ENCODE data around the gene ZBTB5.
"Not testable (repeated sequence)": the region's sequence is repeated elsewhere in the genome, so short reads cannot be mapped to it uniquely, and the experiment has no call there.

Gene ZBTB5

GRCh38 chr9:37486616-37487548, 21.6 kb upstream of the ZBTB5 start:
- H3K36me3 ChIP-seq (ENCODE audit: control insufficient read depth, insufficient read depth, low read length), result peaks cover 16% of the 10 kb centered on the region
- peak overlapping the region; percentile 78 for H3K4me3 ChIP-seq (ENCODE audit: insufficient read depth, low read depth, low read length, poor library complexity, severe bottlenecking)
- H3K4me1 ChIP-seq (ENCODE audit: control insufficient read depth, insufficient read depth, low read length, poor library complexity, severe bottlenecking), result peaks cover 19% of the 10 kb centered on the region
- peak overlapping the region; percentile 66 for H3K27ac ChIP-seq (ENCODE audit: insufficient read depth, low read length, poor library complexity, severe bottlenecking)
- no peaks in the 10 kb centered on the region for H3K9me3 ChIP-seq (ENCODE audit: control insufficient read depth, low read length)
- DNase-seq, result no peak
- H3K27me3 ChIP-seq (replicated peaks; ENCODE audit: control insufficient read depth, insufficient read depth, low read length, poor library complexity, severe bottlenecking), result no peaks in the 10 kb centered on the region

- Histone ChIP-seq H3K9me3 (ENCODE audit: control insufficient read depth, low read length) (no peaks in the 10 kb centered on the region), H3K27me3 (replicated peaks; ENCODE audit: control insufficient read depth, insufficient read depth, low read length, poor library complexity, severe bottlenecking) (no peaks in the 10 kb centered on the region), H3K4me3 (ENCODE audit: insufficient read depth, low read depth, low read length, poor library complexity, severe bottlenecking) (peak overlapping the region; percentile 78), H3K36me3 (ENCODE audit: control insufficient read depth, insufficient read depth, low read length) (peaks cover 13% of the 10 kb centered on the region), H3K27ac (ENCODE audit: insufficient read depth, low read length, poor library complexity, severe bottlenecking) (peak overlapping the region; percentile 66), H3K4me1 (ENCODE audit: control insufficient read depth, insufficient read depth, low read length, poor library complexity, severe bottlenecking) (peaks cover 19% of the 10 kb centered on the region)
- DNase-seq, result no peak
Observed at GRCh38 chr9:37486256-37486615, 21.0 kb upstream of the ZBTB5 start.

GRCh38 chr9:37485389-37486255, 20.4 kb upstream of the ZBTB5 start, which contains the start of gene POLR1E:
Gene POLR1E (plus strand): TSS chr9:37485948. CDS start chr9:37486048, 100 bp downstream.
- peak within 1 kb of the TSS; percentile 78 for H3K4me3 ChIP-seq (ENCODE audit: insufficient read depth, low read depth, low read length, poor library complexity, severe bottlenecking)
- peak; percentile 92 to 94 (median 93) for DNase-seq
- peaks cover 19% of the 10 kb centered on the region for H3K4me1 ChIP-seq (ENCODE audit: control insufficient read depth, insufficient read depth, low read length, poor library complexity, severe bottlenecking)
- H3K36me3 ChIP-seq (ENCODE audit: control insufficient read depth, insufficient read depth, low read length), result peaks cover 7% of the 10 kb centered on the region
- H3K27ac ChIP-seq (ENCODE audit: insufficient read depth, low read length, poor library complexity, severe bottlenecking), result peak within 1 kb of the TSS; percentile 66
- H3K9me3 ChIP-seq (ENCODE audit: control insufficient read depth, low read length), result no peaks in the 10 kb centered on the region
- peaks cover 4% of the 10 kb centered on the region for H3K27me3 ChIP-seq (replicated peaks; ENCODE audit: control insufficient read depth, insufficient read depth, low read length, poor library complexity, severe bottlenecking)

- no peak overlapping the region for H3K27ac ChIP-seq (ENCODE audit: insufficient read depth, low read length, poor library complexity, severe bottlenecking)
- H3K4me1 ChIP-seq (ENCODE audit: control insufficient read depth, insufficient read depth, low read length, poor library complexity, severe bottlenecking), result no peaks in the 10 kb centered on the region
- no peaks in the 10 kb centered on the region for H3K9me3 ChIP-seq (ENCODE audit: control insufficient read depth, low read length)
- no peak for DNase-seq
- no peaks in the 10 kb centered on the region for H3K36me3 ChIP-seq (ENCODE audit: control insufficient read depth, insufficient read depth, low read length)
- H3K4me3 ChIP-seq (ENCODE audit: insufficient read depth, low read depth, low read length, poor library complexity, severe bottlenecking), result no peak overlapping the region
- H3K27me3 ChIP-seq (replicated peaks; ENCODE audit: control insufficient read depth, insufficient read depth, low read length, poor library complexity, severe bottlenecking), result peaks cover 9% of the 10 kb centered on the region
Observed at GRCh38 chr9:37480759-37481158, 15.5 kb upstream of the ZBTB5 start.

- H3K4me1 ChIP-seq (ENCODE audit: control insufficient read depth, insufficient read depth, low read length, poor library complexity, severe bottlenecking); H3K36me3 ChIP-seq (ENCODE audit: control insufficient read depth, insufficient read depth, low read length); DNase-seq; H3K27ac ChIP-seq (ENCODE audit: insufficient read depth, low read length, poor library complexity, severe bottlenecking); H3K4me3 ChIP-seq (ENCODE audit: insufficient read depth, low read depth, low read length, poor library complexity, severe bottlenecking); H3K27me3 ChIP-seq (replicated peaks; ENCODE audit: control insufficient read depth, insufficient read depth, low read length, poor library complexity, severe bottlenecking); H3K9me3 ChIP-seq (ENCODE audit: control insufficient read depth, low read length): not testable (repeated sequence)
Observed at GRCh38 chr9:37477987-37478619, 12.9 kb upstream of the ZBTB5 start.

GRCh38 chr9:37477443-37477842, 12.2 kb upstream of the ZBTB5 start:
- H3K36me3 ChIP-seq (ENCODE audit: control insufficient read depth, insufficient read depth, low read length); DNase-seq; H3K27ac ChIP-seq (ENCODE audit: insufficient read depth, low read length, poor library complexity, severe bottlenecking); H3K4me1 ChIP-seq (ENCODE audit: control insufficient read depth, insufficient read depth, low read length, poor library complexity, severe bottlenecking); H3K9me3 ChIP-seq (ENCODE audit: control insufficient read depth, low read length); H3K27me3 ChIP-seq (replicated peaks; ENCODE audit: control insufficient read depth, insufficient read depth, low read length, poor library complexity, severe bottlenecking); H3K4me3 ChIP-seq (ENCODE audit: insufficient read depth, low read depth, low read length, poor library complexity, severe bottlenecking): not testable (repeated sequence)

GRCh38 chr9:37476930-37477329, 11.7 kb upstream of the ZBTB5 start:
- no peak overlapping the region for H3K4me3 ChIP-seq (ENCODE audit: insufficient read depth, low read depth, low read length, poor library complexity, severe bottlenecking)
- H3K9me3 ChIP-seq (ENCODE audit: control insufficient read depth, low read length), result no peaks in the 10 kb centered on the region
- H3K4me1 ChIP-seq (ENCODE audit: control insufficient read depth, insufficient read depth, low read length, poor library complexity, severe bottlenecking), result no peaks in the 10 kb centered on the region
- H3K27me3 ChIP-seq (replicated peaks; ENCODE audit: control insufficient read depth, insufficient read depth, low read length, poor library complexity, severe bottlenecking), result peaks cover 9% of the 10 kb centered on the region
- H3K36me3 ChIP-seq (ENCODE audit: control insufficient read depth, insufficient read depth, low read length), result no peaks in the 10 kb centered on the region
- no peak overlapping the region for H3K27ac ChIP-seq (ENCODE audit: insufficient read depth, low read length, poor library complexity, severe bottlenecking)
- no peak for DNase-seq

- Histone ChIP-seq H3K4me1 (ENCODE audit: control insufficient read depth, insufficient read depth, low read length, poor library complexity, severe bottlenecking) (no peaks in the 10 kb centered on the region), H3K36me3 (ENCODE audit: control insufficient read depth, insufficient read depth, low read length) (no peaks in the 10 kb centered on the region), H3K27ac (ENCODE audit: insufficient read depth, low read length, poor library complexity, severe bottlenecking) (no peak overlapping the region), H3K4me3 (ENCODE audit: insufficient read depth, low read depth, low read length, poor library complexity, severe bottlenecking) (no peak overlapping the region), H3K27me3 (replicated peaks; ENCODE audit: control insufficient read depth, insufficient read depth, low read length, poor library complexity, severe bottlenecking) (no peaks in the 10 kb centered on the region), H3K9me3 (ENCODE audit: control insufficient read depth, low read length) (no peaks in the 10 kb centered on the region)
- no peak for DNase-seq
Observed at GRCh38 chr9:37474438-37474837, 9.2 kb upstream of the ZBTB5 start.

GRCh38 chr9:37473982-37474381, 8.7 kb upstream of the ZBTB5 start:
- not testable (repeated sequence) for H3K4me1 ChIP-seq (ENCODE audit: control insufficient read depth, insufficient read depth, low read length, poor library complexity, severe bottlenecking); H3K9me3 ChIP-seq (ENCODE audit: control insufficient read depth, low read length); H3K4me3 ChIP-seq (ENCODE audit: insufficient read depth, low read depth, low read length, poor library complexity, severe bottlenecking)

More at GRCh38 chr9:37473982-37474381, 8.7 kb upstream of the ZBTB5 start:
- H3K27ac ChIP-seq (ENCODE audit: insufficient read depth, low read length, poor library complexity, severe bottlenecking); DNase-seq; H3K27me3 ChIP-seq (replicated peaks; ENCODE audit: control insufficient read depth, insufficient read depth, low read length, poor library complexity, severe bottlenecking); H3K36me3 ChIP-seq (ENCODE audit: control insufficient read depth, insufficient read depth, low read length): not testable (repeated sequence)
